Astrocyte of the cerebellum (primary cell): Measurements from ENCODE around the gene SSX7.
"Not testable (repeated sequence)": the region's sequence is repeated elsewhere in the genome, so short reads cannot be mapped to it uniquely, and the experiment has no call there.

Experiments used
- DNase-seq: peaks from one replicate; pipeline ENCODE4 v3.0.0-alpha.2; 2011; ENCODE audit warnings: low read depth
- H3K4me3 ChIP-seq: 2 replicates; pipeline ENCODE4 v1.5.1; 2011; ENCODE audit warnings: mild to moderate bottlenecking, low read depth, low read length, moderate library complexity
- CTCF ChIP-seq: IDR thresholded peaks from 2 replicates; pipeline ENCODE4 v1.5.1; 2012; ENCODE audit warnings: low read length, low read depth, moderate library complexity, mild to moderate bottlenecking; ENCODE audit errors: missing control alignments
- in situ Hi-C: cut with HindIII; loops from 2 replicates; pipeline ENCODE4 v1.10.0; 2017; ENCODE audit warnings: low sequenced_read_pairs

The SSX7 gene

GRCh38 chrX:52654800-52655199 is at the start of gene SSX7:
Gene SSX7, minus strand, starts transcription at chrX:52654900. Its CDS starts 1,428 bp downstream, at chrX:52653472.
- in situ Hi-C loops, H3K4me3 ChIP-seq, DNase-seq: not testable (repeated sequence)

- DNase-seq, H3K4me3 ChIP-seq, in situ Hi-C loops: not testable (repeated sequence)
These were observed 37.3 kb upstream of the SSX7 start for GRCh38 chrX:52692034-52692433.

GRCh38 chrX:52662218-52662617 is 7.5 kb upstream of the SSX7 start:
- in situ Hi-C loops, H3K4me3 ChIP-seq, DNase-seq: not testable (repeated sequence)

GRCh38 chrX:52655475-52655874 is 775 bp upstream of the SSX7 start:
- DNase-seq, H3K4me3 ChIP-seq, in situ Hi-C loops: not testable (repeated sequence)

GRCh38 chrX:52650676-52651075 is 4.0 kb downstream of the SSX7 start:
- in situ Hi-C loops, H3K4me3 ChIP-seq, DNase-seq: not testable (repeated sequence)

- DNase-seq, in situ Hi-C loops, H3K4me3 ChIP-seq: not testable (repeated sequence)
These were observed 5.7 kb downstream of the SSX7 start for GRCh38 chrX:52648956-52649355.

GRCh38 chrX:52628483-52628882 is 26.2 kb downstream of the SSX7 start:
- H3K4me3 ChIP-seq, DNase-seq, in situ Hi-C loops: not testable (repeated sequence)

- in situ Hi-C loops, H3K4me3 ChIP-seq, DNase-seq: not testable (repeated sequence)
These were observed 34.0 kb downstream of the SSX7 start for GRCh38 chrX:52620661-52621060.

- in situ Hi-C loops = no loop called here
- no peak for TF ChIP-seq CTCF
- no peak for DNase-seq
- H3K4me3 ChIP-seq = no peak overlapping the region
These were observed 45.7 kb downstream of the SSX7 start for GRCh38 chrX:52608961-52609360.

- DNase-seq, in situ Hi-C loops, H3K4me3 ChIP-seq: not testable (repeated sequence)
These were observed 51.5 kb downstream of the SSX7 start for GRCh38 chrX:52603151-52603550.

GRCh38 chrX:52598886-52599285 is 55.8 kb downstream of the SSX7 start:
- in situ Hi-C loops = no loop called here
- no peak overlapping the region for H3K4me3 ChIP-seq
- no peak for DNase-seq
- no peak for TF ChIP-seq CTCF

- no peak for TF ChIP-seq CTCF
- in situ Hi-C loops = no loop called here
- H3K4me3 ChIP-seq = no peak overlapping the region
- no peak for DNase-seq
These were observed 60.0 kb downstream of the SSX7 start for GRCh38 chrX:52594658-52595057.
